ENCODE results near the gene DDX52.
"Not testable (repeated sequence)": the region's sequence is repeated elsewhere in the genome, so short reads cannot be mapped to it uniquely, and the experiment has no call there.

DDX52 gene

GRCh38 chr17:37640015-37640414, 3.2 kb downstream of the DDX52 start:
- Histone ChIP-seq H3K27me3 (peaks cover 13% of the 10 kb centered on the region), H3K4me1 (ENCODE audit: control insufficient read depth in 1 of 2, insufficient read depth in 1 of 2, low read depth in 1 of 2, low read length in 1 of 2) (peaks cover 11 to 15% of the 10 kb centered on the region in 2 experiments), H3K9me3 (no peaks in the 10 kb centered on the region), H3K27ac (no peak overlapping the region), H3K4me3 (ENCODE audit: low read depth in 1 of 2, low read length in 1 of 2) (no peak overlapping the region), H3K36me3 (peaks cover 26% of the 10 kb centered on the region)
- no peak for TF ChIP-seq CTCF (IDR thresholded peaks at IDR 0.05)

GRCh38 chr17:37637956-37638355, 5.3 kb downstream of the DDX52 start:
- Histone ChIP-seq H3K27ac (no peak overlapping the region), H3K4me3 (ENCODE audit: low read depth in 1 of 2, low read length in 1 of 2) (no peak overlapping the region), H3K9me3 (no peaks in the 10 kb centered on the region), H3K36me3 (peaks cover 26% of the 10 kb centered on the region), H3K4me1 (ENCODE audit: control insufficient read depth in 1 of 2, insufficient read depth in 1 of 2, low read depth in 1 of 2, low read length in 1 of 2) (peaks cover 8 to 11% of the 10 kb centered on the region in 2 experiments), H3K27me3 (no peaks in the 10 kb centered on the region)
- TF ChIP-seq CTCF (IDR thresholded peaks at IDR 0.05): no peak

- H3K9me3 ChIP-seq; H3K4me3 ChIP-seq (ENCODE audit: low read depth in 1 of 2, low read length in 1 of 2); H3K27me3 ChIP-seq; H3K27ac ChIP-seq; H3K4me1 ChIP-seq (ENCODE audit: control insufficient read depth in 1 of 2, insufficient read depth in 1 of 2, low read depth in 1 of 2, low read length in 1 of 2): not testable (repeated sequence)
- H3K36me3 ChIP-seq: peaks cover 83% of the 10 kb centered on the region
These were observed 26.8 kb downstream of the DDX52 start for GRCh38 chr17:37616430-37616829.

- Histone ChIP-seq H3K27me3 (no peaks in the 10 kb centered on the region), H3K9me3 (no peaks in the 10 kb centered on the region), H3K4me1 (ENCODE audit: control insufficient read depth in 1 of 2, insufficient read depth in 1 of 2, low read depth in 1 of 2, low read length in 1 of 2) (peaks cover 2% of the 10 kb centered on the region in 2 experiments), H3K27ac (no peak overlapping the region), H3K4me3 (ENCODE audit: low read depth in 1 of 2, low read length in 1 of 2) (no peak overlapping the region), H3K36me3 (peaks cover 67% of the 10 kb centered on the region)
- TF ChIP-seq CTCF (IDR thresholded peaks at IDR 0.05): no peak
These were observed 28.4 kb downstream of the DDX52 start for GRCh38 chr17:37614823-37615222.

GRCh38 chr17:37614391-37614790, 28.9 kb downstream of the DDX52 start:
- Histone ChIP-seq H3K9me3 (no peaks in the 10 kb centered on the region), H3K4me1 (ENCODE audit: control insufficient read depth in 1 of 2, insufficient read depth in 1 of 2, low read depth in 1 of 2, low read length in 1 of 2) (peaks cover 5 to 6% of the 10 kb centered on the region in 2 experiments), H3K36me3 (peaks cover 62% of the 10 kb centered on the region), H3K4me3 (ENCODE audit: low read depth in 1 of 2, low read length in 1 of 2) (no peak overlapping the region), H3K27me3 (no peaks in the 10 kb centered on the region), H3K27ac (no peak overlapping the region)
- no peak for TF ChIP-seq CTCF (IDR thresholded peaks at IDR 0.05)

GRCh38 chr17:37610971-37611370, 32.3 kb downstream of the DDX52 start:
- H3K4me3 ChIP-seq (ENCODE audit: low read depth in 1 of 2, low read length in 1 of 2): no peak overlapping the region
- H3K9me3 ChIP-seq: no peaks in the 10 kb centered on the region
- no peaks in the 10 kb centered on the region for H3K27me3 ChIP-seq
- no peak for TF ChIP-seq CTCF (IDR thresholded peaks at IDR 0.05)
- peaks cover 27 to 31% of the 10 kb centered on the region in 2 experiments for H3K4me1 ChIP-seq (ENCODE audit: control insufficient read depth in 1 of 2, insufficient read depth in 1 of 2, low read depth in 1 of 2, low read length in 1 of 2)
- no peak overlapping the region for H3K27ac ChIP-seq
- peaks cover 28% of the 10 kb centered on the region for H3K36me3 ChIP-seq

GRCh38 chr17:37610041-37610420, 33.2 kb downstream of the DDX52 start:
- peaks cover 19% of the 10 kb centered on the region for H3K36me3 ChIP-seq
- H3K4me3 ChIP-seq (ENCODE audit: low read depth in 1 of 2, low read length in 1 of 2): peak overlapping the region; percentile 84 to 87
- not testable (repeated sequence) for H3K9me3 ChIP-seq, H3K27me3 ChIP-seq, H3K27ac ChIP-seq
- H3K4me1 ChIP-seq (ENCODE audit: control insufficient read depth in 1 of 2, insufficient read depth in 1 of 2, low read depth in 1 of 2, low read length in 1 of 2): peaks cover 36% of the 10 kb centered on the region in 2 experiments

All from neutrophil (primary cell).